Upper lobe of left lung (tissue), 4 donors: ENCODE measurements around the gene ECHDC3.

Source experiments
- CTCF ChIP-seq, 6 experiments: fragments of 450-650 bp in 4 of 6; fragments of 200-600 bp in 2 of 6; sonication (generic) in 2 of 6; IDR thresholded peaks; one replicate each; pipeline ENCODE4 v1.5.1; 2016 to 2019; ENCODE audit warnings: antibody characterized with exemption in 6 of 6
- EP300 ChIP-seq, 4 donors: sonication (generic); formaldehyde crosslinking; IDR thresholded peaks; one replicate each; pipeline ENCODE4 v1.5.1; 2017; ENCODE audit warnings: antibody characterized with exemption in 4 of 4, control low read depth in 2 of 4
- POLR2A ChIP-seq, 4 donors: fragments of 450-650 bp; IDR thresholded peaks; one replicate each; pipeline ENCODE4 v1.5.1; 2016 to 2017; ENCODE audit warnings: antibody characterized with exemption in 4 of 4, mild to moderate bottlenecking in 2 of 4

DNA sequence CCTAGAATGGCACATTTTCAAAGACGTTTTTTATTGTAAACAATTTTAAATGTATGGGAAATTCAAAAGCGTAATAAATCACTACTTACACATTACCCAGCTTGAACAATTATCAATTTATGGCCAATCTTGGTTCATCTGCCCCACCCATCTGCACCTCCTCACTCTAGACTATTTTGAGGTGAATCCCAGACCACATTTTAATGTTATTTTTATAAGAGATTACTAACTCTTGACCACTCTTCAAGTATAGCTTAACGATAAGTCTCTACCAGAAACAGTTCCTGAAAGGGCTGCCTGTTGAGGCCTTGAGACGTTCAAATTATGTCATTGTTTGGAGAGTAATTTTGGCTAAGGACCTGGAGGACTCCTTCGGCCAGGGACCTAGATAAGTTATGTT is 33.2 kb downstream of the ECHDC3 start:
- TF ChIP-seq POLR2A (IDR thresholded peaks at IDR 0.05) (no peak), CTCF (IDR thresholded peaks at IDR 0.05) (no peak), EP300 (IDR thresholded peaks at IDR 0.05) (no peak)
